ENCODE results near the gene SOST. TPM values are rescaled to one million over a fixed set of nuclear protein-coding genes. Genes with fewer than 3 reads are reported as not detected.
A peak's percentile ranks its signal among the peaks of the same experiment; 100 is the strongest.

Gene SOST
- total and polyA plus RNA-seq, 4 donors: 0.17 to 1.5 (median 0.58) TPM

- H3K4me3 ChIP-seq (ENCODE audit: low read depth, low read length): no peak overlapping the region
- H3K27ac ChIP-seq (ENCODE audit: low read depth, low read length): no peak overlapping the region
- DNase-seq (ENCODE audit: low read depth in 4 of 6, low spot score in 6 of 6): no peak
- WGBS (ENCODE audit: insufficient coverage): 58% methylated on average over 4 of the region's 6 CpGs
- no peaks in the 10 kb centered on the region for H3K36me3 ChIP-seq (ENCODE audit: control insufficient read depth, insufficient read depth, low read length)
- H3K4me1 ChIP-seq (ENCODE audit: control insufficient read depth, insufficient read depth, low read length): peaks cover 3% of the 10 kb centered on the region
- no peaks in the 10 kb centered on the region for H3K9me3 ChIP-seq (ENCODE audit: control insufficient read depth, insufficient read depth, low read length)
- peaks cover 5% of the 10 kb centered on the region for H3K27me3 ChIP-seq (ENCODE audit: control insufficient read depth, insufficient read depth, low read length)
Measured at GRCh38 chr17:43717913-43718312, 40.7 kb downstream of the SOST start.

GRCh38 chr17:43714465-43715149, 44.0 kb downstream of the SOST start:
- H3K27me3 ChIP-seq (ENCODE audit: control insufficient read depth, insufficient read depth, low read length): peaks cover 8% of the 10 kb centered on the region
- no peaks in the 10 kb centered on the region for H3K36me3 ChIP-seq (ENCODE audit: control insufficient read depth, insufficient read depth, low read length)
- no peak for DNase-seq (ENCODE audit: low read depth in 4 of 6, low spot score in 6 of 6)
- H3K4me1 ChIP-seq (ENCODE audit: control insufficient read depth, insufficient read depth, low read length): peaks cover 6% of the 10 kb centered on the region
- H3K9me3 ChIP-seq (ENCODE audit: control insufficient read depth, insufficient read depth, low read length): no peaks in the 10 kb centered on the region
- 75% methylated on average over 3 of the region's 4 CpGs for WGBS (ENCODE audit: insufficient coverage)
- no peak overlapping the region for H3K27ac ChIP-seq (ENCODE audit: low read depth, low read length)
- no peak overlapping the region for H3K4me3 ChIP-seq (ENCODE audit: low read depth, low read length)

GRCh38 chr17:43713494-43714162, 45.0 kb downstream of the SOST start:
- DNase-seq (ENCODE audit: low read depth in 4 of 6, low spot score in 6 of 6): peak in 2 of 6 donors; percentile 44 to 70
- H3K27ac ChIP-seq (ENCODE audit: low read depth, low read length): no peak overlapping the region

GRCh38 chr17:43712397-43712796, 46.2 kb downstream of the SOST start:
- H3K27ac ChIP-seq (ENCODE audit: low read depth, low read length): no peak overlapping the region
- no peaks in the 10 kb centered on the region for H3K9me3 ChIP-seq (ENCODE audit: control insufficient read depth, insufficient read depth, low read length)
- peaks cover 6% of the 10 kb centered on the region for H3K4me1 ChIP-seq (ENCODE audit: control insufficient read depth, insufficient read depth, low read length)
- peaks cover 8% of the 10 kb centered on the region for H3K27me3 ChIP-seq (ENCODE audit: control insufficient read depth, insufficient read depth, low read length)
- no peaks in the 10 kb centered on the region for H3K36me3 ChIP-seq (ENCODE audit: control insufficient read depth, insufficient read depth, low read length)
- no peak overlapping the region for H3K4me3 ChIP-seq (ENCODE audit: low read depth, low read length)
- DNase-seq (ENCODE audit: low read depth in 4 of 6, low spot score in 6 of 6): no peak
- 80% methylated on average over 4 of the region's 6 CpGs for WGBS (ENCODE audit: insufficient coverage)

More at GRCh38 chr17:43713494-43714162, 45.0 kb downstream of the SOST start:
- Histone ChIP-seq H3K9me3 (ENCODE audit: control insufficient read depth, insufficient read depth, low read length) (no peaks in the 10 kb centered on the region), H3K36me3 (ENCODE audit: control insufficient read depth, insufficient read depth, low read length) (no peaks in the 10 kb centered on the region), H3K27me3 (ENCODE audit: control insufficient read depth, insufficient read depth, low read length) (peaks cover 8% of the 10 kb centered on the region), H3K4me1 (ENCODE audit: control insufficient read depth, insufficient read depth, low read length) (peaks cover 6% of the 10 kb centered on the region), H3K4me3 (ENCODE audit: low read depth, low read length) (no peak overlapping the region)
- WGBS (ENCODE audit: insufficient coverage): 1% methylated on average over 53 of the region's 53 CpGs

- Histone ChIP-seq H3K4me3 (ENCODE audit: low read depth, low read length) (no peak overlapping the region), H3K36me3 (ENCODE audit: control insufficient read depth, insufficient read depth, low read length) (no peaks in the 10 kb centered on the region), H3K4me1 (ENCODE audit: control insufficient read depth, insufficient read depth, low read length) (peaks cover 6% of the 10 kb centered on the region), H3K9me3 (ENCODE audit: control insufficient read depth, insufficient read depth, low read length) (no peaks in the 10 kb centered on the region), H3K27ac (ENCODE audit: low read depth, low read length) (no peak overlapping the region), H3K27me3 (ENCODE audit: control insufficient read depth, insufficient read depth, low read length) (peaks cover 8% of the 10 kb centered on the region)
- no peak for DNase-seq (ENCODE audit: low read depth in 4 of 6, low spot score in 6 of 6)
- 97% methylated on average over 3 of the region's 6 CpGs for WGBS (ENCODE audit: insufficient coverage)
Measured at GRCh38 chr17:43710101-43710500, 48.5 kb downstream of the SOST start.

- WGBS (ENCODE audit: insufficient coverage): 85% methylated on average over 3 of the region's 4 CpGs
- no peak for DNase-seq (ENCODE audit: low read depth in 4 of 6, low spot score in 6 of 6)
- H3K36me3 ChIP-seq (ENCODE audit: control insufficient read depth, insufficient read depth, low read length): no peaks in the 10 kb centered on the region
- no peak overlapping the region for H3K4me3 ChIP-seq (ENCODE audit: low read depth, low read length)
- H3K9me3 ChIP-seq (ENCODE audit: control insufficient read depth, insufficient read depth, low read length): no peaks in the 10 kb centered on the region
- H3K27me3 ChIP-seq (ENCODE audit: control insufficient read depth, insufficient read depth, low read length): peaks cover 4% of the 10 kb centered on the region
- no peak overlapping the region for H3K27ac ChIP-seq (ENCODE audit: low read depth, low read length)
- H3K4me1 ChIP-seq (ENCODE audit: control insufficient read depth, insufficient read depth, low read length): peaks cover 6% of the 10 kb centered on the region
Measured at GRCh38 chr17:43709210-43709609, 49.4 kb downstream of the SOST start.

- no peaks in the 10 kb centered on the region for H3K36me3 ChIP-seq (ENCODE audit: control insufficient read depth, insufficient read depth, low read length)
- no peaks in the 10 kb centered on the region for H3K9me3 ChIP-seq (ENCODE audit: control insufficient read depth, insufficient read depth, low read length)
- no peak overlapping the region for H3K27ac ChIP-seq (ENCODE audit: low read depth, low read length)
- H3K27me3 ChIP-seq (ENCODE audit: control insufficient read depth, insufficient read depth, low read length): peaks cover under 1% of the 10 kb centered on the region
- WGBS (ENCODE audit: insufficient coverage): 90% methylated on average over 2 of the region's 5 CpGs
- H3K4me1 ChIP-seq (ENCODE audit: control insufficient read depth, insufficient read depth, low read length): peaks cover under 1% of the 10 kb centered on the region
- H3K4me3 ChIP-seq (ENCODE audit: low read depth, low read length): no peak overlapping the region
- DNase-seq (ENCODE audit: low read depth in 4 of 6, low spot score in 6 of 6): no peak
Measured at GRCh38 chr17:43707184-43707583, 51.4 kb downstream of the SOST start.

GRCh38 chr17:43706235-43706634, 52.4 kb downstream of the SOST start:
- Histone ChIP-seq H3K36me3 (ENCODE audit: control insufficient read depth, insufficient read depth, low read length) (no peaks in the 10 kb centered on the region), H3K27me3 (ENCODE audit: control insufficient read depth, insufficient read depth, low read length) (no peaks in the 10 kb centered on the region), H3K4me1 (ENCODE audit: control insufficient read depth, insufficient read depth, low read length) (no peaks in the 10 kb centered on the region), H3K27ac (ENCODE audit: low read depth, low read length) (no peak overlapping the region), H3K4me3 (ENCODE audit: low read depth, low read length) (no peak overlapping the region), H3K9me3 (ENCODE audit: control insufficient read depth, insufficient read depth, low read length) (no peaks in the 10 kb centered on the region)
- no peak for DNase-seq (ENCODE audit: low read depth in 4 of 6, low spot score in 6 of 6)
- WGBS (ENCODE audit: insufficient coverage): 100% methylated on average over 3 of the region's 5 CpGs
